Loucy (cell line): ENCODE results near the gene CLDN5.

ENCODE experiments used
- H2AFZ ChIP-seq: fragments of 200-600 bp; sonication (generic); 2 replicates; pipeline ENCODE4 v1.6.0; 2016; ENCODE audit warnings: antibody characterized with exemption, mild to moderate bottlenecking, low read length, moderate library complexity
- H3F3A ChIP-seq: fragments of 200-600 bp; 2 replicates; pipeline ENCODE4 v1.6.0; 2016; ENCODE audit warnings: antibody characterized with exemption, low read depth, mild to moderate bottlenecking
- H3K27me3 ChIP-seq: fragments of 200-600 bp; sonication (generic); 2 replicates; pipeline ENCODE4 v1.6.1; 2014; ENCODE audit warnings: low read length, mild to moderate bottlenecking; ENCODE audit not compliant: insufficient read depth, poor library complexity, severe bottlenecking
- H3K36me3 ChIP-seq: fragments of 200-600 bp; sonication (generic); 2 replicates; pipeline ENCODE4 v1.6.1; 2016; ENCODE audit warnings: low read length; ENCODE audit not compliant: insufficient read depth
- H3K4me1 ChIP-seq: fragments of 200-600 bp; sonication (generic); 2 replicates; pipeline ENCODE4 v1.5.1; 2014; ENCODE audit warnings: low read length, mild to moderate bottlenecking; ENCODE audit not compliant: insufficient read depth, poor library complexity, severe bottlenecking
- H3K4me2 ChIP-seq: fragments of 200-600 bp; sonication (generic); 2 replicates; pipeline ENCODE4 v1.6.0; 2014; ENCODE audit warnings: antibody characterized with exemption, low read length, low read depth, mild to moderate bottlenecking; ENCODE audit not compliant: poor library complexity, severe bottlenecking
- H3K4me3 ChIP-seq: fragments of 200-600 bp; sonication (generic); 2 replicates; pipeline ENCODE4 v1.5.1; 2014; ENCODE audit warnings: low read length, mild to moderate bottlenecking, mixed read lengths; ENCODE audit not compliant: poor library complexity, severe bottlenecking
- H3K79me2 ChIP-seq: fragments of 200-600 bp; sonication (generic); 2 replicates; pipeline ENCODE4 v1.6.1; 2014; ENCODE audit warnings: low read length; ENCODE audit not compliant: insufficient read depth
- H3K9ac ChIP-seq: fragments of 200-600 bp; sonication (generic); 2 replicates; pipeline ENCODE4 v1.6.0; 2014; ENCODE audit warnings: mild to moderate bottlenecking, low read depth, low read length, moderate library complexity; ENCODE audit not compliant: poor library complexity, severe bottlenecking
- H3K9me2 ChIP-seq: fragments of 200-600 bp; sonication (generic); replicated peaks from 2 replicates; pipeline ENCODE4 v1.6.1; 2016; ENCODE audit warnings: low read depth, low read length, mixed read lengths
- H3K9me3 ChIP-seq: fragments of 200-600 bp; sonication (generic); 2 replicates; pipeline ENCODE4 v1.6.1; 2014; ENCODE audit warnings: mild to moderate bottlenecking, antibody characterized with exemption, low read length, low read depth; ENCODE audit not compliant: insufficient read depth
- H4K20me1 ChIP-seq: fragments of 200-600 bp; sonication (generic); 2 replicates; pipeline ENCODE4 v1.6.0; 2014; ENCODE audit warnings: antibody characterized with exemption, low read length, mild to moderate bottlenecking; ENCODE audit not compliant: insufficient read depth, poor library complexity, severe bottlenecking
- EZH2phosphoT487 ChIP-seq: fragments of 200-600 bp; IDR thresholded peaks from 2 replicates; pipeline ENCODE4 v1.6.1; 2018; ENCODE audit warnings: antibody characterized with exemption, mild to moderate bottlenecking, moderate library complexity, borderline replicate concordance
- TF ChIP-seq, protein P1 (sequence below): fragments of 200-600 bp; sonication (generic); conservative IDR thresholded peaks from 2 replicates; pipeline ENCODE4 v1.5.1; 2014; ENCODE audit warnings: mild to moderate bottlenecking, antibody characterized with exemption, low read length

CLDN5 gene

DNA sequence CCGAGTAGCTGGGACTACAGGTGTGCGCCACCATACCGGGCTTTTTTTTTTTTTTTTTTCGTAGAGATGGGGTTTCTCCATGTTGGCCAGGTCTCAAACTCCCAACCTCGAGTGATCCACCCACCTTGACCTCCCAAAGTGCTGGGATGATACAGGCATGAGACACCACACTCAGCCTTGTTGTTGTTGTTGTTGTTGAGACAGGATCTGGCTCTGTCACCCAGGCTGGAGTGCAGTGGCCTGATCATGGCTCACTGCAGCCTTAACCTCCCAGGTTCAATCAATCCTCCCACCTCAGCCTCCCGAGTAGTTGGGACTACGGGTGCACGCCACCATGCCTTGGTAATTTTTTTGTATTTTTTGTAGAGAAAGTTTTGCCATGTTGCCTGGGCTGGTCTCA, 23.4 kb upstream of the CLDN5 start:
- peaks cover 7% of the 10 kb centered on the region for H3K4me1 ChIP-seq
- 0 out of 2 replicates have a peak, but pooled peaks cover 2% of the 10 kb centered on the region for H3F3A ChIP-seq
- H3K9me3 ChIP-seq = peaks cover 8% of the 10 kb centered on the region; the same call in 1 of the 2 replicates
- H3K9me2 ChIP-seq = no peaks in the 10 kb centered on the region
- no peak overlapping the region for H3K9ac ChIP-seq
- no peak overlapping the region for H2AFZ ChIP-seq
- H4K20me1 ChIP-seq = no peaks in the 10 kb centered on the region
- H3K27me3 ChIP-seq = no peaks in the 10 kb centered on the region
- no peaks in the 10 kb centered on the region for H3K36me3 ChIP-seq
- no peaks in the 10 kb centered on the region for H3K79me2 ChIP-seq
- no peak for TF ChIP-seq EZH2phosphoT487
- TF ChIP-seq, protein P1, sequence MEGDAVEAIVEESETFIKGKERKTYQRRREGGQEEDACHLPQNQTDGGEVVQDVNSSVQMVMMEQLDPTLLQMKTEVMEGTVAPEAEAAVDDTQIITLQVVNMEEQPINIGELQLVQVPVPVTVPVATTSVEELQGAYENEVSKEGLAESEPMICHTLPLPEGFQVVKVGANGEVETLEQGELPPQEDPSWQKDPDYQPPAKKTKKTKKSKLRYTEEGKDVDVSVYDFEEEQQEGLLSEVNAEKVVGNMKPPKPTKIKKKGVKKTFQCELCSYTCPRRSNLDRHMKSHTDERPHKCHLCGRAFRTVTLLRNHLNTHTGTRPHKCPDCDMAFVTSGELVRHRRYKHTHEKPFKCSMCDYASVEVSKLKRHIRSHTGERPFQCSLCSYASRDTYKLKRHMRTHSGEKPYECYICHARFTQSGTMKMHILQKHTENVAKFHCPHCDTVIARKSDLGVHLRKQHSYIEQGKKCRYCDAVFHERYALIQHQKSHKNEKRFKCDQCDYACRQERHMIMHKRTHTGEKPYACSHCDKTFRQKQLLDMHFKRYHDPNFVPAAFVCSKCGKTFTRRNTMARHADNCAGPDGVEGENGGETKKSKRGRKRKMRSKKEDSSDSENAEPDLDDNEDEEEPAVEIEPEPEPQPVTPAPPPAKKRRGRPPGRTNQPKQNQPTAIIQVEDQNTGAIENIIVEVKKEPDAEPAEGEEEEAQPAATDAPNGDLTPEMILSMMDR = no peak
- no peak overlapping the region for H3K4me3 ChIP-seq
- no peak overlapping the region for H3K4me2 ChIP-seq

DNA sequence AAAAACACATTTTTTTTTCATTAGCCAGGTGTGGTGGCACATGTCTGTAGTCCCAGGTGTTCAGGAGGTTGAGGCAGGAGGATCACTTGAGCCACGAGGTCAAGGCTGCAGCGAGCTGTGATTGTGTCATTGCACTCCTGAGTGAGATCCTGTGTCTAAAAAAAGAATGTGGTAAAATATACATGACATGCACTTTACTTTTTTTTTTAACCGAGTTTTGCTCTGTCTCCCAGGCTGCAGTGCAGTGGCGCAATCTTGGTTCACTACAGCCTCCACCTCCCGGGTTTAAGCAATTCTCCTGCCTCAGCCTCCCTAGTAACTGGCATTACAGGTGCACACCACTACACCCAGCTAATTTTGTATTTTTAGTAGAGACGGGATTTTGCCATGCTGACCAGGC, 22.5 kb upstream of the CLDN5 start:
- Histone ChIP-seq H3K36me3 (no peaks in the 10 kb centered on the region), H3K4me3 (no peak overlapping the region), H4K20me1 (no peaks in the 10 kb centered on the region), H3K9me3 (no peaks in the 10 kb centered on the region), H3K4me2 (no peak overlapping the region), H3K9ac (no peak overlapping the region), H3K79me2 (no peaks in the 10 kb centered on the region), H3F3A (no peaks in the 10 kb centered on the region), H3K27me3 (no peaks in the 10 kb centered on the region), H3K9me2 (no peaks in the 10 kb centered on the region), H2AFZ (no peak overlapping the region), H3K4me1 (peaks cover 7% of the 10 kb centered on the region)
- TF ChIP-seq, protein P1 = no peak
- no peak for TF ChIP-seq EZH2phosphoT487

DNA sequence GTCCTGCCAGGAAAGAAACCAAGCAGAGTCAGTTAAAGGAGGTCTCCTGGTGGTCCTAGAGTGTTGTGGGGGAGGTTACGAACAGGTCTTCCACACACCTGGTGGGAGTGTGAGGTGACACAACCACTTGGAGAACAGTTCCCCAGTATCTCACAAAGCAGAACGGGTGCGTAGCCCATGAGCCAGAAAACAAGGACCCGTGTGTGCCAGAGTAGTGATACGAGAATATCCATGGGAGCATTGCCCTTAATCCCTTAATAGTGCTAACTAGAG, 21.7 kb upstream of the CLDN5 start:
- Histone ChIP-seq H3K4me1 (peaks cover 7% of the 10 kb centered on the region), H2AFZ (peak overlapping the region; percentile 7; the same call in 1 of the 2 replicates), H3K9ac (peak overlapping the region; percentile 6), H3K79me2 (no peaks in the 10 kb centered on the region), H3K27me3 (no peaks in the 10 kb centered on the region), H3K9me2 (no peaks in the 10 kb centered on the region), H3F3A (no peaks in the 10 kb centered on the region), H4K20me1 (no peaks in the 10 kb centered on the region), H3K36me3 (no peaks in the 10 kb centered on the region), H3K4me3 (no peak overlapping the region), H3K4me2 (no peak overlapping the region), H3K9me3 (no peaks in the 10 kb centered on the region)
- TF ChIP-seq, protein P1 = no peak
- no peak for TF ChIP-seq EZH2phosphoT487
